Right renal cortex interstitium (tissue), 3 donors: ENCODE results near the gene ANKMY1. TPM values are rescaled to one million over a fixed set of nuclear protein-coding genes. Genes with fewer than 3 reads are reported as not detected.

Experiments
- DNase-seq, 3 donors: peaks; one replicate each; pipeline ENCODE4 v3.0.0-alpha.2; 2013; ENCODE audit warnings: low read depth in 3 of 3, low spot score in 2 of 3
- polyA plus RNA-seq, 3 donors: library from polyadenylated mRNA; unstranded; fragments of 120-200 nt; gene quantifications; one replicate each; pipeline ENCODE4 v1.2.1, GENCODE V29; 2013; ENCODE audit not compliant: insufficient read length in 3 of 3

Gene ANKMY1
- polyA plus RNA-seq, 3 donors: 8.7 to 11.9 (median 9.0) TPM

- DNase-seq: no peak
Measured at GRCh38 chr2:240453461-240454105, 104.2 kb downstream of the ANKMY1 start.

GRCh38 chr2:240452462-240453256 is 105.1 kb downstream of the ANKMY1 start:
- DNase-seq: no peak

GRCh38 chr2:240451791-240452461 is 105.9 kb downstream of the ANKMY1 start:
- DNase-seq: no peak

- DNase-seq: no peak
Measured at GRCh38 chr2:240451108-240451611, 106.6 kb downstream of the ANKMY1 start.

GRCh38 chr2:240450532-240451107 is 107.2 kb downstream of the ANKMY1 start:
- no peak for DNase-seq

- no peak for DNase-seq
Measured at GRCh38 chr2:240449764-240450531, 107.8 kb downstream of the ANKMY1 start.

GRCh38 chr2:240448387-240449274 is 109.2 kb downstream of the ANKMY1 start:
- no peak for DNase-seq

- no peak for DNase-seq
Measured at GRCh38 chr2:240447934-240448333, 109.9 kb downstream of the ANKMY1 start.

- no peak for DNase-seq
Measured at GRCh38 chr2:240447331-240447730, 110.5 kb downstream of the ANKMY1 start.

- DNase-seq: no peak
Measured at GRCh38 chr2:240446664-240447175, 111.1 kb downstream of the ANKMY1 start.

GRCh38 chr2:240445961-240446663 is 111.7 kb downstream of the ANKMY1 start:
- no peak for DNase-seq

GRCh38 chr2:240444464-240444863 is 113.3 kb downstream of the ANKMY1 start:
- no peak for DNase-seq

GRCh38 chr2:240443891-240444301 is 113.9 kb downstream of the ANKMY1 start:
- no peak for DNase-seq

- no peak for DNase-seq
Measured at GRCh38 chr2:240442891-240443715, 114.7 kb downstream of the ANKMY1 start.

- no peak for DNase-seq
Measured at GRCh38 chr2:240441993-240442411, 115.8 kb downstream of the ANKMY1 start.

- no peak for DNase-seq
Measured at GRCh38 chr2:240441326-240441992, 116.3 kb downstream of the ANKMY1 start.

- no peak for DNase-seq
Measured at GRCh38 chr2:240440704-240441320, 117.0 kb downstream of the ANKMY1 start.
